ENCODE data around the gene FCN1. TPM values are rescaled to one million over a fixed set of nuclear protein-coding genes. Genes with fewer than 3 reads are reported as not detected.

FCN1 gene
- total RNA-seq, 3 donors from 2014 or later: 0.44 to 5.1 (median 2.9) TPM

GRCh38 chr9:134909511-134910481, 7.9 kb downstream of the FCN1 start:
- Histone ChIP-seq H3K36me3 (no peaks in the 10 kb centered on the region), H3K27ac (no peak overlapping the region), H3K4me3 (no peak overlapping the region), H3K9me3 (no peaks in the 10 kb centered on the region), H3K4me1 (no peaks in the 10 kb centered on the region), H3K27me3 (no peaks in the 10 kb centered on the region)
- intact Hi-C loops (cut with DNase I; ENCODE audit: low total_unique reads): no loop called here
- TF ChIP-seq POLR2AphosphoS5 (IDR thresholded peaks at IDR 0.05) (no peak), CTCF (IDR thresholded peaks at IDR 0.05) (no peak), POLR2A (IDR thresholded peaks at IDR 0.05) (no peak)
- no peak for DNase-seq (ENCODE audit: low spot score in 2 of 2)

GRCh38 chr9:134908524-134909309, 9.0 kb downstream of the FCN1 start:
- intact Hi-C loops (cut with DNase I; ENCODE audit: low total_unique reads): no loop called here
- Histone ChIP-seq H3K4me1 (no peaks in the 10 kb centered on the region), H3K27ac (no peak overlapping the region), H3K27me3 (no peaks in the 10 kb centered on the region), H3K4me3 (no peak overlapping the region), H3K9me3 (no peaks in the 10 kb centered on the region), H3K36me3 (no peaks in the 10 kb centered on the region)
- DNase-seq (ENCODE audit: low spot score in 2 of 2): no peak
- no peak for TF ChIP-seq CTCF (IDR thresholded peaks at IDR 0.05)
- TF ChIP-seq POLR2AphosphoS5 (IDR thresholded peaks at IDR 0.05): no peak
- no peak for TF ChIP-seq POLR2A (IDR thresholded peaks at IDR 0.05)

DNA sequence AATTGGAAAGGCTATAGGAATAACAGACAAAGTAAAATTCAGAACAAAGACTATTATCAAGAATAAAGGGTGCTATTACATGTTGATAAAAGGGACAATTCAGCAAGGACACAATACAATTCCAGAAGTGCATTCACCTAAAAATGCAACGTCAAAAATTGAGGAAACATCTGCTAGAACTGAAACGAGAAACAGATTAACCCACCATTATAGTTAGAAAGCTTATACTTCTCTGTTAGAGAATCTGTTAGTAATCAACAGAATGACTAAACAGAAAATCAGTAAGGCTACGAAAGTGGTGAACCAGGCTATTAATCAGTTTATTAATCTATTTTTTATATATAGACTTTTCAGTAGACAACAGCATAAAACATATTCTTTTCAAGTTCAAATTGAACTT, 14.8 kb downstream of the FCN1 start:
- Histone ChIP-seq H3K27ac (no peak overlapping the region), H3K36me3 (no peaks in the 10 kb centered on the region), H3K9me3 (no peaks in the 10 kb centered on the region), H3K4me1 (no peaks in the 10 kb centered on the region), H3K27me3 (no peaks in the 10 kb centered on the region), H3K4me3 (no peak overlapping the region)
- intact Hi-C loops (cut with DNase I; ENCODE audit: low total_unique reads): no loop called here
- DNase-seq (ENCODE audit: low spot score in 2 of 2): no peak
- no peak for TF ChIP-seq POLR2A (IDR thresholded peaks at IDR 0.05)
- no peak for TF ChIP-seq CTCF (IDR thresholded peaks at IDR 0.05)
- TF ChIP-seq POLR2AphosphoS5 (IDR thresholded peaks at IDR 0.05): no peak

GRCh38 chr9:134899818-134900217, 17.9 kb downstream of the FCN1 start:
- no peak for DNase-seq (ENCODE audit: low spot score in 2 of 2)
- Histone ChIP-seq H3K9me3 (peaks cover 3% of the 10 kb centered on the region in 2 donors), H3K36me3 (no peaks in the 10 kb centered on the region), H3K4me3 (no peak overlapping the region), H3K4me1 (peaks cover 0 to 8% of the 10 kb centered on the region in 2 donors), H3K27me3 (no peaks in the 10 kb centered on the region), H3K27ac (no peak overlapping the region)
- intact Hi-C loops (cut with DNase I; ENCODE audit: low total_unique reads): no loop called here
- TF ChIP-seq CTCF (IDR thresholded peaks at IDR 0.05): no peak
- TF ChIP-seq POLR2A (IDR thresholded peaks at IDR 0.05): no peak
- TF ChIP-seq POLR2AphosphoS5 (IDR thresholded peaks at IDR 0.05): no peak

DNA sequence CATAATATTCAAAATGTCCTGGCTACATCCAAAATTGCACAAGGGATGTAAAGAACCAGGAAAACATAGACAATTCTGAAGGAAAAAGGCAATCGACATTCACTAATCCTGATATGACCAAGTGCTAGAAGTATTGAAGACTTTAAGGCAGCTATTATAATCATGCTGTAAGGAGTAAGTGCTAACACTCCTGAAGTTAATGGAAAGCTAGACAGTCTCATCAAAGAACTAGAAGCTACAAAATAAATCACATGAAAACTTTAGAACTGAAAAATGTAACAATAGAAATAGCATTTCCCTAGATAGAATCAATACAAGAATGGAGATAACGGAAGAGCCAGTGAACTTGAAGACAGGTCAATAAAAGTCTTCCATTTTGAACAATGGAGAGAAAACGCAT, 18.5 kb downstream of the FCN1 start:
- peaks cover 0 to 8% of the 10 kb centered on the region in 2 donors for H3K4me1 ChIP-seq
- DNase-seq (ENCODE audit: low spot score in 2 of 2): no peak
- no peaks in the 10 kb centered on the region for H3K27me3 ChIP-seq
- no peak for TF ChIP-seq CTCF (IDR thresholded peaks at IDR 0.05)
- no peak for TF ChIP-seq POLR2A (IDR thresholded peaks at IDR 0.05)
- TF ChIP-seq POLR2AphosphoS5 (IDR thresholded peaks at IDR 0.05): no peak
- peaks cover 8 to 10% of the 10 kb centered on the region in 2 donors for H3K9me3 ChIP-seq
- H3K36me3 ChIP-seq: no peaks in the 10 kb centered on the region
- intact Hi-C loops (cut with DNase I; ENCODE audit: low total_unique reads): no loop called here
- H3K4me3 ChIP-seq: no peak overlapping the region
- no peak overlapping the region for H3K27ac ChIP-seq

Measured in breast epithelium (tissue), 4 donors.